ENCODE data around the gene SAMD3. TPM values are rescaled to one million over a fixed set of nuclear protein-coding genes. Genes with fewer than 3 reads are reported as not detected.

Gene SAMD3
- total RNA-seq, 1 experiment from 2014 or later: 0.39 TPM

- Histone ChIP-seq H4K8ac (replicated peaks; ENCODE audit: insufficient read length, low read depth, low read length) (no peak overlapping the region), H3T11ph (ENCODE audit: low read length) (no peak overlapping the region), H3K4me2 (ENCODE audit: insufficient read depth, insufficient read length, low read length) (no peak overlapping the region), H2BK20ac (ENCODE audit: low read depth, low read length, poor library complexity, severe bottlenecking) (no peak overlapping the region), H4K20me1 (ENCODE audit: control insufficient read depth, insufficient read depth, insufficient read length) (no peaks in the 10 kb centered on the region), H3K18ac (ENCODE audit: insufficient read length, low read depth, low read length) (no peak overlapping the region), H3K9ac (ENCODE audit: extremely low read depth, insufficient read length, low read length) (no peak overlapping the region), H2BK12ac (ENCODE audit: insufficient read length, low read depth, low read length) (no peak overlapping the region), H2BK5ac (ENCODE audit: insufficient read length, low read length) (no peak overlapping the region), H3K56ac (ENCODE audit: insufficient read length, low read depth, low read length) (no peak overlapping the region), H3K23ac (ENCODE audit: insufficient read length, low read depth, low read length) (no peak overlapping the region), H3K9me3 (ENCODE audit: control insufficient read depth, low read depth, low read length) (no peaks in the 10 kb centered on the region), H4K91ac (ENCODE audit: insufficient read length, low read depth, low read length) (no peak overlapping the region), H4K5ac (ENCODE audit: insufficient read length, low read depth, low read length) (no peak overlapping the region), H3K79me2 (ENCODE audit: insufficient read depth, low read length) (no peaks in the 10 kb centered on the region), H3K79me1 (ENCODE audit: insufficient read depth, low read depth, low read length, poor library complexity, severe bottlenecking) (no peaks in the 10 kb centered on the region), H3K23me2 (ENCODE audit: insufficient read length, low read depth, low read length, poor library complexity, severe bottlenecking) (no peaks in the 10 kb centered on the region), H3K27ac (ENCODE audit: insufficient read length, low read depth, low read length) (no peak overlapping the region), H2BK120ac (ENCODE audit: low read depth, low read length, poor library complexity, severe bottlenecking) (no peak overlapping the region), H3K14ac (ENCODE audit: insufficient read depth, low read length) (no peak overlapping the region), H3K4ac (ENCODE audit: low read depth, low read length) (no peak overlapping the region), H2BK15ac (ENCODE audit: low read depth, low read length) (no peak overlapping the region), H3K4me1 (ENCODE audit: insufficient read depth, low read length) (peaks cover 2% of the 10 kb centered on the region; the same call in 1 of the 2 replicates), H3K27me3 (ENCODE audit: insufficient read depth, low read length) (no peaks in the 10 kb centered on the region), H2AK5ac (ENCODE audit: insufficient read length, low read length) (no peak overlapping the region), H2AFZ (ENCODE audit: low read length) (no peak overlapping the region)
- no peak for TF ChIP-seq CTCF (conservative IDR thresholded peaks at IDR 0.05)
- DNase-seq: no peak
- Mint-ChIP-seq H3K27me3 (ENCODE audit: low read depth) (no peaks in the 10 kb centered on the region), H3K9me3 (peaks cover 9 to 12% of the 10 kb centered on the region in 2 experiments; a peak in 3 of 5 replicates), H3K4me3 (no peak overlapping the region), H3K36me3 (ENCODE audit: insufficient read depth in 1 of 3, low read depth in 3 of 3) (peaks cover 0 to 18% (median 13%) of the 10 kb centered on the region in 3 experiments; a peak in 6 of 7 replicates), H3K27ac (no peak overlapping the region), H3K4me1 (peaks cover 10% of the 10 kb centered on the region in 2 experiments)
- WGBS (ENCODE audit: extremely low coverage, insufficient read length, low lambda C conversion rate): no CpG with 5 or more reads among the region's 5 CpGs
Observed at GRCh38 chr6:130156908-130157307, 65.8 kb downstream of the SAMD3 start.
